NCI-H69 (cell line): ENCODE results near the gene MOGAT3.

Experiments
- DNase-seq: peaks from one replicate; lab custom pipeline; 2025; lab: John Stamatoyannopoulos, UW

MOGAT3 gene

DNA sequence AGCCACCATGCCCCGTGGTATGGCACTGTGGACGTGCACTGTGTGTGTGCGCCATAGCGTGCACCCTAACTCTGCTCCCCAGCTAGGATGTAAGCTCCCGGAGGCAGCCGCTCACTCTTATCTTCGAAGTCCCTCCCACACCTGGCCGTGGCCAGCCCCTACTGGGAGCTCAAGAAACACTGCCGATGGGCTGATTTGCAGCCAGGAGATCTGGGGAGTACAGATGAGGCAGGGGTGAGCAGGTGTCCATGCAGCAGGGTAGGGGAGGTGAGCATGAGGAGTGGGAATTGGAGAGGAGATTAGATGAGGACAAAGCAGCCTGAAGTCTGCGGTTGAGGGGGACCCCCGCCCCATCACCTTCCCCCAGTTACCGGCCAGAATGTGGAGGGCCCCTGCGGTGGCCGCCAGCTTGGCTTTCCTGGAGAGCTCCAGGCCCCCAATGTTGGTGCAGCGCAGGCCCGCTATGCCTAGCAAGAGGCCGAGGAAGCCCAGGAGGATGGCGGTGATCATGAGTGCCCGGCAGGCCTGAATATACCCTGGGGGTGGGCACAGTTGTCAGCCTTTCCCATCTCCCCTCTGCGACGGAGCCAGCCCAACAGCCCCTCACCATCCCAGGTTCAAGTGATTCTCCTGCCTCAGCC lies 33.2 kb upstream of the MOGAT3 start:
- no peak for DNase-seq

DNA sequence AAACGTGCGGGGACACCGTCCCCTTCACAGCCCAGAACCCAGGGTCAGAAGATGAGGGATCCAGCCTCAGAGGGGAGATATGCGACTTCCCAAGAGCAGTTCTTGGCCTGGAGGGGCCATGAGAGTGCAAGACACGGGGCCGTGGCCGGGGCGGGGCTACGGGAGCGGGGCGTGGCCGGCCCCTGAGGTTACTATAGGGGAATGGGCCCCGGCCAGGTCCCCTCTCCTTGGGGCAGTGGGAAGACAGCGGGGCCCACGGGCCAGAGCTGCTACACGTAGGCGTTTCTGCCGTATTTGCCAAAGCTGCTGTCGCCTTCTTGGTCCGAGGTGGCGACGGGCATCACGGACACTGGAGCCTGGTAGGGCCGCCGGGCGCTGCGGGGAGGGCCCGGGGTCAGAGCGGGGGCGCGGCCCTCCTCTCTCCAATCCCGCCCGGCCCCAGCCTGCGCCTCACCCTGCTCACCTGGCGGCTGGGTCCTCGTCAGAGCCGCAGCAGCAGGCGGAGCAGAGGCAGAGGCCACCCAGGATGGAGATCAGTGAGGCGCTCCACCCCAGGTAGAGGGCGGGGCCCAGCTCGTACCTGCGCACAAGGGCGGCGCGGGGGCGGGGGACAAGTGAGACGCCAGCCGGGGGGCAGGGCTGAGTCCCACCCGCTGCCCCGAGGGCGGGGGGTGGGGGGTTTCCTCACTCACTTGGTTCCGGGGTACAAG lies 31.5 kb upstream of the MOGAT3 start:
- peak; percentile 80 for DNase-seq

DNA sequence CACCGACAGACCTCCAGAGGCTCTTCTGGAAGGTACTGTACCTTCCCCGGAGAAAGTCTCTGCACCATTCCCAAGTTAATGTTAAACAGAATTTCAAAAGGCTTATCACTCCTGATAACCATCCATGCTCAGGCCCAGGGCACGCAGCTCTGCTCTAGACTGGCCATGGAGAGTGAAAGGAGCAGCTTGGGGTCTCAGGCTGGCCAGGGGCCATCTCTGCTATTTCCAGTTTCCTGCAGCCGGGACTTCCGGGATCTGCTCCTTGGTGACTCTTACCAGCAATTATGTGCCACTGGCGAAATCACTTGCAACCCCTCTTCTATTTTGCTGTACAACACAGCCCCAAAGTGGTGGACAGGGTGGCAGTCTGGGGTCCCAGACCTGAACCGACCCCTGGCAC lies 30.8 kb upstream of the MOGAT3 start:
- no peak for DNase-seq

DNA sequence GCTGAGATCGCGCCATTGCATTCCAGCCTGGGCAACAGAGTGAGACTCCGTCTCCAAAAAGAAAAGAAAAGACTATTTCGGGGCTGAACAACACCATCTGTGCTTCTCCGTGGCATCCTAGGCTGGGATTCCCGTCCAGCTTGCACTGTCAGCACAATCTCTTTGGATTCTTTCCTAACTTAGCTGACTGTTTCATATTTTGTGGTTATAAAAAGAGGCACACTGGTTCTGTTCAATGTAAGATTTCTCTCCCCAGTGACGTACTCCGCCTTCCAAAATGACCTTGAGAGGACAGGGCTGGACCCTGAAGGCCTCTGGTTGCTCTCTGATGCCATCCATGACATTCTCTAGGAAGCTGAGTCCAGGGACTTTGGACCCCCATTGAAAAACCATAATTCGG lies 25.9 kb upstream of the MOGAT3 start:
- no peak for DNase-seq

DNA sequence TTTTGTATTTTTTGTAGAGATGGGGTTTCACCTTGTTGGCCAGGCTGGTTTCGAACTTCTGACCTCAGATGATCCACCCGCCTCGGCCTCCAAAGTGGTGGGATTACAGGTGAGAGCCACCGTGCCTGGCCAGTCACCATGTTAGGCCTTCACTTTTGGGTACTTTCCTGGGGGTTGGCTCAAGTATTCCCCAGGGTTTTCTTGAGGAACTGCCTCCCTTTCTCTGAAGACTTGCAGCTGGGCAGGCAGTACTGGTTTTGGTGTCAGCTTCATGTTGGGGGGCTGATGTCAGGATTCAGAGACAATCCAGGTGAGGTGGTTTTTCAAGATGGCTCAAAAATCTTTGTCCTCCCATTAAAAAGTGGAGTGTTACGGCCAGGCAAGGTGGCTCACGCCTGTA lies 24.8 kb upstream of the MOGAT3 start:
- no peak for DNase-seq

DNA sequence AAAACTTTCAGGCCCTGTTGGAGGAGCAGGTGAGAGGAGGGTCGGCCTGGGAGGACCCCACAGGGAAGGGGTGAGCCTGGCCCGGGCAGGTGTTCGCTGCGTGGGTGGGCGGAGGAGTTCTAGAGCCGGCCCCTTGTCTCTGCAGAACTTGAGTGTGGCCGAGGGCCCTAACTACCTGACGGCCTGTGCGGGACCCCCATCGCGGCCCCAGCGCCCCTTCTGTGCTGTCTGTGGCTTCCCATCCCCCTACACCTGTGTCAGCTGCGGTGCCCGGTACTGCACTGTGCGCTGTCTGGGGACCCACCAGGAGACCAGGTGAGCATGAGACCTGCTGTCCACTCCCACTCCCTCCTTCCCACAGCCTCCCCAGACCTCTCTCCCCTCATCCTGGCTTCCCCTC lies 22.7 kb upstream of the MOGAT3 start:
- no peak for DNase-seq

DNA sequence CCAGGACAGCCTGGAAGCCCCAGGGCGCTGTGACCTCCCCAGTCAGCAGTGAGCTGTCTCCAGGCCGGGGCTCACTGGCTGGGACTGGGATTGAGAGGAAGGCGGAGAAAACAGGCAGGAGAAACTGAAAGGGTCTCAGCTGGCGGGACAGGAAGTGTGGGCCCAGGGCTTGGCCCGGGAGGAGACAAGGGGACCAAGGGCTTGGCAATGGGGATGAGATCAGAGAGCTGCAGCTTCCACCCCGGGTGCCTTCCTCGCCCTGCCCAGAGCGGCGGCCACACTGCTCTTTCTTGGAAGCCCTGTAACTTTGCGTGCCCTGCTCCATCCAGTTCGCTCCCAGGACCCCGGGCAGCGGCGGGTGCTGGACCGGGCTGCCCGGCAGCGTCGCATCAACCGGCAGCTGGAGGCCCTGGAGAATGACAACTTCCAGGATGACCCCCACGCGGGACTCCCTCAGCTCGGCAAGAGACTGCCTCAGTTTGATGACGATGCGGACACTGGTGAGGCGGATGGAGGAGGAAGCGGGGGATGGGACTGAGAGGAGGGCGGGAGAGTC lies 21.5 kb upstream of the MOGAT3 start:
- DNase-seq, result no peak

DNA sequence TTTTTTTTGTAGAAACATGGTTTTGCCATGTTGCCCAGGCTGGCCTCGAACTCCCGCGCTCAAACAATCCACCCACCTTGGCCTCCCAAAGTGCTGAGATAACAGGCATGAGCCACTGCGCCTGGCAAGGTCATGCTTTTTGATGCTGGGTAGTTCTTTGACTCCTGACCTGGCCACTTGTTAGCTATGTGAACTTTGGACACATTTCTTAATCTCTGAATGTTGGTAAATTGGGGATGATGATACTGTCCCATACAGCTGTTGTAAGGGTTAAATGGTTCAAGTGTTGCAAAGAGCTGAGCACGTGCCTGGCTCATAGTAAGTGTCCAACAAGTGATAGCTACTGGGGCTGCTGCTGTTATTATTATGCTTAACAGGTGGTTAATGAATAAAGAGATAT lies 19.5 kb upstream of the MOGAT3 start:
- no peak for DNase-seq

DNA sequence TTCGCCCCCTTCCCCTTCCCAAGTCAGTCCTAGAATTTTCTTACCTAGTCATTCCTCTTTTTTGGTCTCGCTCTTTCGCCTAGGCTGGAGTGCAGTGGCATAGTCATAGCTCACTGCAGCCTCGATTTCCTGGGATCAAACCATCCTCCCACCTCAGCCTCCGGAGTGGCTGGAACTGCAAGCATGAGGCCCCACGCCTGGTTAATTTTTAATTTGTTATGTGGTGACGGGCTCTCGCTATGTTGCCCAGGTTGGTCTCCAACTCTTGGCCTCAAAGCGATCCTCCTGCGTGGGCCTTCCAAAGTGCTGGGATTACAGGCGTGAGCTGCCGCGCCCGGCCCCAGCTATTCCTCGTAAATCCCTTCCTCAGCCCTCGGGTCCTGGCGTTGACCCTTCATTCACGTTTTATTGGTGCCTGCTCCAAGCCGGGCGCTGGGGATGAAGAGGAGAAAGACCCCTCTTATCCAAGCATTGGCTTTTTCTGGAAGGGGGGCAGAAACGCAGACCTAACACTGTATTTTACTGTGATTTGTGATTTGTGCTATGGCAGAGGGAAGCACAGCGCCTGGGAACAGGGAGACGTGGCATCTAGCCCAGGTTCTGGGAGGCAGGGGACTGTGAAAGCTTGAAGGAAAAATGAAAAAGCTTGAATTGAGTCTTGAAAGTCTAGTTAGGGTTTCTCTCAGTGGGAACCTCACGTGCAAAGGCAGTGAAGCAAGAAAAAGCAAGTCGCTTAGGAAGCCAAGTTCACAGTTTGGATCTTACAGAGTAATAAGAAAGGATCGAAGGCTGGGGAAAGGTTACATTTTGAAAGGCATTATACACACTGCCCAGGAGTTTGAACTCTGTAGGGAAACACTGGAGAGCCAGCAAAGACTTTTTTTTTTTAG lies 17.6 kb upstream of the MOGAT3 start:
- peak; percentile 37 for DNase-seq

DNA sequence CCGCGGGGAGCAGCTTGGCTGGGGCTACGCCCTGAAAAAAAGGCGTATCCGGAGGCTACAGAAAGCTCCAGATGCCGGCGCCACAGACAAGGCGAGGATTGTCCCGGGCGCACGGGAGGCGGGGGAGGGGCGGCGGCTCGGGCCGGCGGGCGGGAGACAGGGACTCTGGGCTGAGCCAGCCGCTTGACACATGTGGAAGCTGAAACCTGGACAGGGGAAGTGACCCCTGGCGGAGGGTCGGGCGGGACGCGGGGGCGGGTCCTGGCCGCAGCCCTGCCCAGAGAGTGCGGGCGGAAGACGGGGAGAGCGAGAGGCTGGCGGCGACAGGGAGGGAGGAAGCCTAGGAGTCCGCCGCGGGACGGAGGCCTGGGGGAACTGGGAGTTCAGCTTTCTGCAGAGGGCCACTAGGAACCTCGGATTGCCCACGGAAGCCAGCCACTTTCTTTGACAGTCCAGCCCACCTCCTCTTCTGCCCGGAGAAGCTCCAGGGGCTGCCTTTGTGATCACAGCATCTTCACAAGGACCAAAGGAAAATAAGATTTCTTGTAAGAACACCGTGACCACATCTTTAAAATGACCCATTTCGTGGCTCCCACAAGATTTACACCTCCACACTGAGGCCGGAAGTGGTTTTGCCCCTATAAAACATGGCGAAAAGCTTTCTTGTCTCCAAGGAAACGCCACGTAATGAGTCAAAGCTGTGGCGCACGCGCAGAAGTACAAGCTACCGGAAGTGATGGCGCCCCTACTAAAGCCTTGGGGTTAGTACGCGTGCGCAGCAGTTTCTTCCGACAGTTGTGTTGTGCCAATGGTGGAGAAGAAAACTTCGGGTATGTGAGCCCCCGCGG lies 16.8 kb upstream of the MOGAT3 start, which contains the start of the genes PLOD3 and ZNHIT1:
PLOD3 (minus strand) TSS at position 194 of the 848 bp plus-strand sequence. CDS start 307 bp downstream, outside the sequence.
ZNHIT1 (plus strand) TSS at position 778 of the 848 bp plus-strand sequence; CDS start at position 809, 31 bp downstream.
- DNase-seq, result peak; percentile 99

DNA sequence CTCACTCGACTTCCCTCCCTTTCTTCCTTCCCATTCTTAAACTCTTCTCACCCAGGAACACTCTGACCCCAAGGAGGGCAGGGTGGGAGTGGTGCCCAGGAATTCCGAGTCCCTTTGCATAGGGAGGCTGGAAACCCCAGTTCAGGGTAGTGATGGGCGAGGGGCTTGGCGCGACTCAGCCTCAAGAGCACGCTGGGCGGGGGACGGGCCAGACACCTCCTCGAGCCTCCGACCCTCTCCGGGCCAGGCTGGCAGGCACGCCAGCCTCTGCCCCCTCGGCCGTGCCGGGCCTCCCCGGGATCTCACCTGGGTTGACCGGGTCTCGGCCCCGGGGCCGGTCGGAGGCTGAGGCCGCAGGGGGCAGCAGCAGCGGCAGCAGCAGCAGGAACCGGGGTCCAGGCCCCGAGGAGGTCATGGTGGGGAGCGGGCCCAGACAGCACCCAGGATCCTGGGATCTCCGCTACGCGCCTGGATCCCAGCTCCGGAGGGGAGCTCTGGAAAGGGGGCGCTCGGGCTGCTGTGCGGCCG lies 16.1 kb upstream of the MOGAT3 start:
- DNase-seq, result no peak

DNA sequence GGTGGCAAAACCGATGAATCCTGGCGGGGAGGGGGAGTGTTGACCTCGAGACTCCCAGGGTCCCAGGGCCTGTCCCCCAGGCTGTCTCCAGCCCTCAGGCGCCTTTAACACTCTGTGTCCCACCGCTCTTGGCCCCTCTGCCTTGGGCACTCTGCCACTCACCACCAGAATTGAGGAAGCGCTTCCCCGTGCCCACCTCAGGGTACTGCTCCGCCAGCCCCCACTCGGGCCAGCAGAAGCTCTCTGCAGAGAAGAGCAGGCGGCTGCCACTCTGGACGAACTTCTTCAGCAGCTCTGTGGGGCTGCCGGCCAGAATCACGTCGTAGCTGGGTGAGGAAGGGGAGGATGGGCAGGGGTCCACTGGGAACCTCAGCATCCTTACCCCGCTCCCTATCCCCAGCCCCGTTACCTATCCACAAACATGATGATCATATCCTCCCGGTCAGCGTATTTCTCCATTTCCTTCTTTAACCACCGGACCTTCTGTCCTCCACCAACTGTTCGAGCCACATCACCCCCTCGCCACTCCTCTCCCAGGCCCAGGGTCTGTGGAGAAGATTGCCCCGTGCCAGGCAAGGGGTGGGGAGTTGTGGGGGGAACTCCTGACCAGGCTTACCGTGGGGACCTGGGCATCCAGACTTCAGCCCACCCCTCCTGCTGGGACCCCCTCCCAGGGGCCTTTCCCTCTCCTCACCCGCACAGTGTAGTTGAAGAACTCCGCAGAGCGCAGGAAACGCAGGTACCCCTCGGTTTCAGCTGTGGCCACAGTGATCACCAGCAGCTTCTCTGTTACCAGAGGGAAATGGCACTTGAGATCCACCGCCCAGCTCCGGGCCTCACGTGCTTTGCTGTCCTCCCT lies 15.4 kb upstream of the MOGAT3 start:
- no peak for DNase-seq

DNA sequence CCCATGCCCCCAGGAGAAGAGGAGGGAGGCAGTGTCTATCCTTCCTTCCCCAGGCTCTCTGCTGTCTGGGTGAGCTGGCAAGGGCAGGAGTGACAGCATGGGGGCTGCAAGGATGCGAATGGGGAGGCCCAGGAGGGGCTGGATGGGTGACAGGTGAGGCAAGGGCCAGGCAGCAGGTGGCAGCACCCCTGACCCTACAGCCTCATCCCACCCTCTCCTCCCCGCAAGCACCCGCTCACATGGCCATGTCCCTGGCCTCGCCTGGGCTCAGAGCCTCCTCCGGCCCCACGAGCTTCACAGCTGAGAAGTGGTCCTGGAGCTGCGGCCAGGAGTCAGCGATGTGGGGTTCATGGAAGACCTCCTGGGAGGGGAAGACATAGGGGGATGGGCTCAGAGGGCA lies 11.2 kb upstream of the MOGAT3 start:
- no peak for DNase-seq

DNA sequence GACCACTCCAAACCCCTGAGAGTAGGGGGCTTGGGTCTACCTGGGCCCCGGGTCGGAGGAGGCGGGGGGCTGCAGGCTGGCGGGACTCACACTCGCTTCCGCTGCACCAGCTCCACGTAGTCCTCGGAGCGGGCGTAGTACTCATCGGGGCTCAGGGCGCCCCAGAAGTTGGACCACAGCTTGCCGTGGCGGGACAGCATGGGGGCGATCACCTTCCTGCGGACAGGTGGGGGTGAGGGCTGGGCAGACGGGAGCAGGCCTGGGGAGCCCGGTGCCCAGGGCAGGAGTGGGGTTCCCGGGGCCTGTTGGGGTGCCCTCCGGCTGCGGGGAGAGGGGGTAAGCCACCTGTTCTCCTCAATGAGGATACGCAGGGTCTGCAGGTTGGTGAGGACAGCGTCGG lies 10.7 kb upstream of the MOGAT3 start:
- no peak for DNase-seq

DNA sequence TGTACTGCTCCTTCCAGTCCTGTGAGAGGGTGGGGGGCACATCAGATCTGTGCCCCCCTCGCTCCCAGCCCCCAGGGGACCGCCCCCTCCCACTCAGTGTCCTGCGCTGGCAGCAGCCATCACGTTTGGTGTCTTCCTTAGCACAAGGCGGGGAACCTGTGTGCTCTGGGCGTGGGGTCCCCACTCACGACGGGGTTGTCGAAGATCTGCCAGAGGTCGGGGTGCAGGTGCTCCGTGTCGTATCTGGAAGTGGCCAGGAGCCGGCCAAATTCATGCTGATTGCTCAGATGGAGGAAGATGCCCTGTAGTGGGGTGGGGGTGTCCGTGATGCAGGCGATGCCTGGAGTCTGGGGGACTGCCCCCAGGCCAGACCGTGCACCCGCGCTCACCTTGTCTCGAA lies 9.3 kb upstream of the MOGAT3 start:
- DNase-seq, result no peak

DNA sequence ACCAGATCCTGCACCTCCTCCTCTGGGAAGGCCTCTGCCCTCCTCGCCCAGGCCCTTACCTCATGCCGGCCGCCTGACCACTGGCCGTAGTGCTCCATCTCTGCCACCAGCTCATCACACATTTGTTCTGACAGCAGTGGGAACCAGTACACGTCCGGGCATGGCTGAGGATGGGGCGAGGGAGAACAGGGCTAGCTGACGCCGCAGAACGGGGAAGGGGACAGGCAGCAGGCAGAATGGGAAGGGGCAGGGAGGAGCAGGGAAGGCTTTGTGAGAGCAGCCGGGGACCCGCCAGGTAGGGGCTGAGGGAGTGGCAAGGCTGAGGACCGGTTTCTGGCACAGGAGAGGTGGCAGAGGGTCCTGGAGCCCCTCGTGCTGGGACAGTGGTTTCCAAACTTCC lies 8.0 kb upstream of the MOGAT3 start:
- no peak for DNase-seq

DNA sequence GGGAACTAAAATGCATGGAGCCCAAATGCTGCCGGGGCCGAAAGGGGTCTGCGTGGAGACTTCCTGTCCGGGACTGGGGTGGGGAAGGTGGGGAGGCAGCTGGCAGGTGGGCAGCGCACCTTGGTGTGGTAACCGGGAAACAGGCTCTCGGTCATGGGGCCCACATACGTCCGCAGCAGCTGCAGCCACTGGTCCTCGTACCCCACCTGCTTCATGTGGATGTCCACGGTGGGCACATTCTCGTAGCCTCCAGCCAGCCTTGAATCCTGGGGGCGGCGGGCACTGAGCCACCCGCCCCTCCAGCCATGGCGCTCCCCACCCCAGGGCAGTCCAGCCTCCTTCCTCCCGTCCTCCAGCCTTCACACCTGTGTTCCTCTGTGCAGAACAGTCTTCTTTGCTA lies 6.6 kb upstream of the MOGAT3 start:
- no peak for DNase-seq

DNA sequence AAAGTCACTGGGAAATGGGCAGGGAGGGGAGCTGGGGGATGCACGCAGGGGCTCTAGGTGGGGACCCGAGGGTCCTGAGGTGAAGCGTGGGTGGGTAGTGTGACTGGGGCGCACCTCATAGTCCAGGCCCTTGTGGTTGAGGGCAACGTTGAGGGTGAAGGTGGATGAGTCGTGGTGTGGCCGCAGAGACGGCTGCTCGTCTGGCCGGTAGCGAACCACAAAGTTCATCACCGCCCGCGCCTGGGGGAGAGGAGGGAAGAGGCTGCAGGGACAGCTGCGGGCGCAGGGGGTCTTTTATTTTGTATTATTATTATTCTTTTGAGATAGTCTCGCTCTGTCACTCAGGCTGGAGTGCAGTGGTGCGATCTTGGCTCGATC lies 5.8 kb upstream of the MOGAT3 start:
- DNase-seq, result no peak

DNA sequence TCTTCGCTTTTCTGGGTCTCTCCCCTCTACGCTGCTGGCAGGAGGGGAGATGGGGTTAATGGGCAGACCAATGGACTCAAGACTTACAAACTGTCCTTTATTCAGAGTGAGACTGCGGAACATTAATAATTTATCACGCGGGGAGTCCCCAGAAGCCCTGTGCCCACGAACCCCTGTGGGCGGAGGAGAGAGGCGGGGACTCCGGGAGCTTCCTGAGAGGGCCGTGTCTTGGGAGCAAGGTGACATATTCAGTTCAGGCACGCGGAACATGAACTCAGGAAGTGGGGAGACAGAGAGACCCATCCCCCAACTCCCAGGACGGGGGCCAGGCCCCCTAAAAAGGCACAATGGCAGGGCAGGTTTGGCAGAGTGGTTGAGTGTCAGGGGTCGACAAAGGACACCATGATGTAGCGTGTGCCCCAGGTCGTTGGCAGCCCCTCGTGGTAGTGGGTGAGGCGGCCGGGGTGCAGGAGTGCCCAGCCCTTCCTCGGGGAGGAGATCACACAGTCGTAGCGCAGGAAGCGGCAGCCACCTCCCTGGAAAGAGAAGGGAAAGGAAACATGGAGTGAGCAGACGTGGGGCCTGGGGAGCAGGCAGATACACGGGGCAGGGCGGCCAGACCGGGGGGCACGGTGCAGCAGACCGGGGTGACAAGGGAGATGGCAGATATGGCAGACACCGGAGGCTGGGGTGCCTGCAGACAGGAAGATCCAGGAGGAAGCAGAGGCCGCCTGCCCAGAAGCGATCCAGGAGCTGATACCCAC lies 5.2 kb upstream of the MOGAT3 start:
- no peak for DNase-seq
